ENCODE results near the gene SURF1.

SURF1 gene

GRCh38 chr9:133357656-133358055 is 1.4 kb upstream of the SURF1 start:
- ATAC-seq (ENCODE audit: insufficient read depth, low read depth), result no peak
- no peak for DNase-seq
- Histone ChIP-seq H3K4me1 (ENCODE audit: insufficient read depth, low read length) (peaks cover 37% of the 10 kb centered on the region), H3K4me2 (ENCODE audit: insufficient read depth, low read length) (peak overlapping the region; percentile 87), H3K27ac (ENCODE audit: low read length) (no peak overlapping the region), H3K9me3 (ENCODE audit: insufficient read depth, low read length, severe bottlenecking) (no peaks in the 10 kb centered on the region), H4K20me1 (ENCODE audit: insufficient read depth, low read length) (peaks cover 17% of the 10 kb centered on the region; the same call in 1 of the 2 replicates), H3K27me3 (ENCODE audit: insufficient read depth, low read length, poor library complexity) (no peaks in the 10 kb centered on the region), H3K4me3 (ENCODE audit: low read depth in 1 of 2, low read length in 2 of 2) (peak overlapping the region in 1 of 2 experiments; percentile 91; a peak in 2 of 4 replicates), H3K79me2 (ENCODE audit: insufficient read depth, low read length) (peaks cover 35% of the 10 kb centered on the region), H3K9ac (ENCODE audit: low read depth, low read length) (peak overlapping the region; percentile 63; the same call in 1 of the 2 replicates), H3K36me3 (ENCODE audit: insufficient read depth, low read length) (peaks cover 52% of the 10 kb centered on the region), H2AFZ (ENCODE audit: low read depth, low read length) (no peak overlapping the region)
- TF ChIP-seq CTCF (IDR thresholded peaks at IDR 0.05; ENCODE audit: borderline replicate concordance, extremely low read depth, low read length, poor library complexity, severe bottlenecking) (no peak), EZH2 (IDR thresholded peaks at IDR 0.05; ENCODE audit: borderline replicate concordance, low read depth, low read length, severe bottlenecking) (no peak)

- no peak; the same call in 2 of the 3 replicates for ATAC-seq (ENCODE audit: insufficient read depth, low read depth)
- no peak for TF ChIP-seq EZH2 (IDR thresholded peaks at IDR 0.05; ENCODE audit: borderline replicate concordance, low read depth, low read length, severe bottlenecking)
- no peak for TF ChIP-seq CTCF (IDR thresholded peaks at IDR 0.05; ENCODE audit: borderline replicate concordance, extremely low read depth, low read length, poor library complexity, severe bottlenecking)
- Histone ChIP-seq H2AFZ (ENCODE audit: low read depth, low read length) (peak overlapping the region; percentile 31; the same call in 1 of the 2 replicates), H3K9ac (ENCODE audit: low read depth, low read length) (peak overlapping the region; percentile 63), H4K20me1 (ENCODE audit: insufficient read depth, low read length) (peaks cover 29% of the 10 kb centered on the region; the same call in 1 of the 2 replicates), H3K36me3 (ENCODE audit: insufficient read depth, low read length) (peaks cover 52% of the 10 kb centered on the region), H3K27ac (ENCODE audit: low read length) (peak overlapping the region; percentile 60), H3K4me1 (ENCODE audit: insufficient read depth, low read length) (peaks cover 40% of the 10 kb centered on the region), H3K9me3 (ENCODE audit: insufficient read depth, low read length, severe bottlenecking) (no peaks in the 10 kb centered on the region), H3K79me2 (ENCODE audit: insufficient read depth, low read length) (peaks cover 35% of the 10 kb centered on the region), H3K4me3 (ENCODE audit: low read depth in 1 of 2, low read length in 2 of 2) (peak overlapping the region; percentile 84 to 91), H3K4me2 (ENCODE audit: insufficient read depth, low read length) (peak overlapping the region; percentile 73), H3K27me3 (ENCODE audit: insufficient read depth, low read length, poor library complexity) (no peaks in the 10 kb centered on the region)
- no peak for DNase-seq
Measured at GRCh38 chr9:133355881-133356357, 368 bp downstream of the SURF1 start.

- TF ChIP-seq CTCF (IDR thresholded peaks at IDR 0.05; ENCODE audit: borderline replicate concordance, extremely low read depth, low read length, poor library complexity, severe bottlenecking) (no peak), EZH2 (IDR thresholded peaks at IDR 0.05; ENCODE audit: borderline replicate concordance, low read depth, low read length, severe bottlenecking) (no peak)
- Histone ChIP-seq H3K4me2 (ENCODE audit: insufficient read depth, low read length) (peak overlapping the region; percentile 73; the same call in 1 of the 2 replicates), H3K9ac (ENCODE audit: low read depth, low read length) (peak overlapping the region; percentile 63; the same call in 1 of the 2 replicates), H4K20me1 (ENCODE audit: insufficient read depth, low read length) (peaks cover 35% of the 10 kb centered on the region), H3K4me3 (ENCODE audit: low read depth in 1 of 2, low read length in 2 of 2) (peak overlapping the region in 1 of 2 experiments; percentile 91; a peak in 1 of 4 replicates), H3K27ac (ENCODE audit: low read length) (no peak overlapping the region), H2AFZ (ENCODE audit: low read depth, low read length) (no peak overlapping the region), H3K79me2 (ENCODE audit: insufficient read depth, low read length) (peaks cover 43% of the 10 kb centered on the region), H3K4me1 (ENCODE audit: insufficient read depth, low read length) (peaks cover 51% of the 10 kb centered on the region), H3K36me3 (ENCODE audit: insufficient read depth, low read length) (peaks cover 52% of the 10 kb centered on the region), H3K27me3 (ENCODE audit: insufficient read depth, low read length, poor library complexity) (no peaks in the 10 kb centered on the region), H3K9me3 (ENCODE audit: insufficient read depth, low read length, severe bottlenecking) (no peaks in the 10 kb centered on the region)
- DNase-seq (no peak), ATAC-seq (ENCODE audit: insufficient read depth, low read depth) (no peak)
Measured at GRCh38 chr9:133354766-133355165, 1.5 kb downstream of the SURF1 start.

All from DND-41 (cell line).